ENCODE data around the gene UGGT1.

The UGGT1 gene

GRCh38 chr2:128228894-128229293 lies 137.9 kb downstream of the UGGT1 start:
- Histone ChIP-seq H3K27me3 (ENCODE audit: low read depth, low read length) (no peaks in the 10 kb centered on the region), H3K9me3 (ENCODE audit: control insufficient read depth in 1 of 2, low read length in 2 of 2) (no peaks in the 10 kb centered on the region), H3K4me3 (ENCODE audit: low read depth in 1 of 2, low read length in 2 of 2) (no peak overlapping the region), H3K4me1 (ENCODE audit: control insufficient read depth in 1 of 2, insufficient read depth in 2 of 2, low read length in 2 of 2) (peaks cover 0 to 3% of the 10 kb centered on the region in 2 donors), H3K27ac (ENCODE audit: low read length) (no peak overlapping the region), H3K36me3 (ENCODE audit: control insufficient read depth in 1 of 2, insufficient read depth in 2 of 2, low read length in 2 of 2) (no peaks in the 10 kb centered on the region)

GRCh38 chr2:128232965-128233789 lies 142.2 kb downstream of the UGGT1 start:
- H3K4me3 ChIP-seq (ENCODE audit: low read depth in 1 of 2, low read length in 2 of 2) = peak overlapping the region; percentile 62 to 93
- H3K4me1 ChIP-seq (ENCODE audit: control insufficient read depth in 1 of 2, insufficient read depth in 2 of 2, low read length in 2 of 2) = peaks cover 2 to 4% of the 10 kb centered on the region in 2 donors
- H3K36me3 ChIP-seq (ENCODE audit: control insufficient read depth in 1 of 2, insufficient read depth in 2 of 2, low read length in 2 of 2) = no peaks in the 10 kb centered on the region
- no peaks in the 10 kb centered on the region for H3K27me3 ChIP-seq (ENCODE audit: low read depth, low read length)
- no peak overlapping the region for H3K27ac ChIP-seq (ENCODE audit: low read length)
- no peaks in the 10 kb centered on the region for H3K9me3 ChIP-seq (ENCODE audit: control insufficient read depth in 1 of 2, low read length in 2 of 2)

DNA sequence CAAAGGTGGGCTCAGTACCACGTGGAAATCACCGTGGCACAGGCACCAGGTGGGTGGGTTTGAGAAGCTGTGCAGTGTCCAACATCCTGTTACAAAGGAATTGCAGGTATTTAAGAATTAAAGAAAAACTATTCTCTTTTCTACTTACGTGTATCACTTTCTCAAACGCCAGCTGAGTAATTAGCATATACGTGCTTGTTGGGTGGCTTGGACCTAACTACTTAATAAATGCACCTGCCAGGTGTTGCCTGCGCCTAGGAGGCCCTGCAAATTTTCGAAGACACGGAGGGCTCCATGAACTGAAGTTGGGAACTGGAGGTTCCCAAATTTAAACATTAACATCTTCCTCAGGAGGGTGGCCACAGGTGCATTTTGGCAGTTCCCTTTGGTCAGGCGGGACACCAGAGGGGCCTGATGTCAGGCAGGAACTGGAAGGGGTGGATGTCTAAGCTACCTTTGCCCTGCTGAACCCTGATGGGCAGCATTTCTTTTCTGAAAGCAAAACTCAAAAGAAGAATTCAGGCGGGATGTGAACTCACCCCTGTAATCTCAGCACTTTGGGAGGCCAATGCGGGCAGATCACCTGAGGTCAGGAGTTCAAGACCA lies 142.9 kb downstream of the UGGT1 start:
- Histone ChIP-seq H3K27me3 (ENCODE audit: low read depth, low read length) (no peaks in the 10 kb centered on the region), H3K4me3 (ENCODE audit: low read depth in 1 of 2, low read length in 2 of 2) (peak overlapping the region; percentile 21 to 93), H3K4me1 (ENCODE audit: control insufficient read depth in 1 of 2, insufficient read depth in 2 of 2, low read length in 2 of 2) (peaks cover 2 to 4% of the 10 kb centered on the region in 2 donors), H3K9me3 (ENCODE audit: control insufficient read depth in 1 of 2, low read length in 2 of 2) (no peaks in the 10 kb centered on the region), H3K36me3 (ENCODE audit: control insufficient read depth in 1 of 2, insufficient read depth in 2 of 2, low read length in 2 of 2) (no peaks in the 10 kb centered on the region), H3K27ac (ENCODE audit: low read length) (no peak overlapping the region)

- no peaks in the 10 kb centered on the region for H3K9me3 ChIP-seq (ENCODE audit: control insufficient read depth in 1 of 2, low read length in 2 of 2)
- no peaks in the 10 kb centered on the region for H3K36me3 ChIP-seq (ENCODE audit: control insufficient read depth in 1 of 2, insufficient read depth in 2 of 2, low read length in 2 of 2)
- H3K4me1 ChIP-seq (ENCODE audit: control insufficient read depth in 1 of 2, insufficient read depth in 2 of 2, low read length in 2 of 2) = peaks cover 2 to 4% of the 10 kb centered on the region in 2 donors
- H3K27ac ChIP-seq (ENCODE audit: low read length) = no peak overlapping the region
- no peak overlapping the region for H3K4me3 ChIP-seq (ENCODE audit: low read depth in 1 of 2, low read length in 2 of 2)
- no peaks in the 10 kb centered on the region for H3K27me3 ChIP-seq (ENCODE audit: low read depth, low read length)
These were observed 143.6 kb downstream of the UGGT1 start for GRCh38 chr2:128234613-128235012.

DNA sequence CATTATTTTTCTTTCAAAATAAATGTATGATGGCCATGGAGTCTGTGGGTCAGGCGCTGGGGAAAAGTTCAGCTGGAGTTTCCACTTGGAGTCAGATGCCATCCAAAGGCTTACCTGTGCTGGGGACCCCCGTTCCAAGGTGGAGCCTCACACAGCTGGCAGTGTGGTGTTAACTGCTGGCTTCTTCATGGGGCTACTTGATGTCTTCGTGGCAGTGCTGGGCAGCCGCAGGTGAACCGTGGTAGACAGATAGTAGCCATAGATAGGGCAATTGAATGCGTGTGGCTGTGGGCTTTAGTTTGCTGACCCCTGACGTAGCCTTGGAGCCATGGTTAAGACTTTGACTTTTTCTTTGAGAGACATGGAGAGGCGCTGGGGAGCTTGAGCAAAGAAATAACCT lies 144.6 kb downstream of the UGGT1 start:
- H3K4me3 ChIP-seq (ENCODE audit: low read depth in 1 of 2, low read length in 2 of 2) = no peak overlapping the region
- H3K27me3 ChIP-seq (ENCODE audit: low read depth, low read length) = no peaks in the 10 kb centered on the region
- peaks cover 2 to 4% of the 10 kb centered on the region in 2 donors for H3K4me1 ChIP-seq (ENCODE audit: control insufficient read depth in 1 of 2, insufficient read depth in 2 of 2, low read length in 2 of 2)
- H3K9me3 ChIP-seq (ENCODE audit: control insufficient read depth in 1 of 2, low read length in 2 of 2) = no peaks in the 10 kb centered on the region
- H3K36me3 ChIP-seq (ENCODE audit: control insufficient read depth in 1 of 2, insufficient read depth in 2 of 2, low read length in 2 of 2) = no peaks in the 10 kb centered on the region
- no peak overlapping the region for H3K27ac ChIP-seq (ENCODE audit: low read length)

GRCh38 chr2:128236491-128237035 lies 145.6 kb downstream of the UGGT1 start:
- Histone ChIP-seq H3K27ac (ENCODE audit: low read length) (no peak overlapping the region), H3K27me3 (ENCODE audit: low read depth, low read length) (no peaks in the 10 kb centered on the region)

DNA sequence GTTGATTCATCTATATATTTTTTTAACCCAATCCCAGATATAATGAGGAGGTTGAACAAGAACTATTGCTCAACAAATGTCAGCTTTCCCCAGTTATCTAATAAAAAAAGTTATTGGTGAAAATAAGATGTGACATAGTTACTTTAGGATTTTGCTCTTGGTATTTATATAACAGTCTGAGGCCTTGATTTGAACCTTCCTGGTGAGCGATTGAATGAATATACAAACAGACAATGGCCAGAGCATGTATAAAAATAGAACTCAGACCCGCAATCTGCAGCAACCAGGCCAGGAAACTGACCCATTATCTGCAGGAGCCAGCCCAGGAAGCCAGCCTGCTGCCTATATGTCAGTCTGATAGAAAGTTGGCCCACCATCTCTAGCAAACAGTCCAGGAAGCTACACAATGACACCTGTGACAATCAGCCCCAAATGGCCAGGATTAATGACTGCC lies 146.1 kb downstream of the UGGT1 start:
- H3K4me3 ChIP-seq (ENCODE audit: low read depth in 1 of 2, low read length in 2 of 2) = no peak overlapping the region
- no peaks in the 10 kb centered on the region for H3K36me3 ChIP-seq (ENCODE audit: control insufficient read depth in 1 of 2, insufficient read depth in 2 of 2, low read length in 2 of 2)
- no peak overlapping the region for H3K27ac ChIP-seq (ENCODE audit: low read length)
- no peaks in the 10 kb centered on the region for H3K27me3 ChIP-seq (ENCODE audit: low read depth, low read length)
- peaks cover 2 to 4% of the 10 kb centered on the region in 2 donors for H3K4me1 ChIP-seq (ENCODE audit: control insufficient read depth in 1 of 2, insufficient read depth in 2 of 2, low read length in 2 of 2)
- H3K9me3 ChIP-seq (ENCODE audit: control insufficient read depth in 1 of 2, low read length in 2 of 2) = no peaks in the 10 kb centered on the region

More at GRCh38 chr2:128236491-128237035, 145.6 kb downstream of the UGGT1 start:
- peaks cover 2 to 4% of the 10 kb centered on the region in 2 donors for H3K4me1 ChIP-seq (ENCODE audit: control insufficient read depth in 1 of 2, insufficient read depth in 2 of 2, low read length in 2 of 2)
- H3K4me3 ChIP-seq (ENCODE audit: low read depth in 1 of 2, low read length in 2 of 2) = no peak overlapping the region
- H3K9me3 ChIP-seq (ENCODE audit: control insufficient read depth in 1 of 2, low read length in 2 of 2) = no peaks in the 10 kb centered on the region
- H3K36me3 ChIP-seq (ENCODE audit: control insufficient read depth in 1 of 2, insufficient read depth in 2 of 2, low read length in 2 of 2) = no peaks in the 10 kb centered on the region

DNA sequence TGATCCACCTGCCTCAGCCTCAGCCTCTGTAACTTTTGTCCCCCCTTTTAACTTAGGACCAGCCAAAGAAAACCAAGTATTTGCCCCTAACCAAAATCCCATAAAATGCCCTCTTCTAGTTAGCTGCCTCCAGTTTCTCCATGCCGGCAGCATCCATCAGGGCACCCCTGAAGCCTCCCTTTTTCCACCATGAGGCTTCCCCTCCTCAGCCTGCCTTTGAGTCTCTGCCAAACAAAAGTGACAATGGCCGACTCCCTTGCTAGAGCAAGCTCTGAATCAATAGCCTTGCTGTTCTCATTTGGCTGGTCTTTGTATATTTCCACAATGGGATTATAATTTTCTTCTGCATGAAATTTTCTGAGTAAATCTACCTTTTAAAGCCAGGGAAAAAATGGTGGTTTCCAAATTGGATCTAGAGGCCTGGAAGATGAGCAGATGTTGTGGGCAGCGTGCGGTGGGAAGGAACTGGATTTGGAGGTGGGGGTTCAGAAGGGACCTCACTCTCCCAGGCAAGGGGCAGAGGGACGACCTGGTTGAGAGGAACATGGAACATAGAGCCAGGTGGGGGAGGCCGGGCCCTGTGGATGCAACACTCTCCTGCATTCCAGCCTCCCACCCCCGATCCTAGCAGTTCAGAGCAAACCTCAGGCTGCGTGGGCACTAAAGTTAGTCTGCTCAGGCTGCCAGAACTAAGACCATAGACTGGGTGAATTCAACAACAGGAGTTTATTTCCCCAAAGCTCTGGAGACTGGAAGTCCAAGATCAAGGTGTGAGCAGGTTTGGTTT lies 147.1 kb downstream of the UGGT1 start:
- no peaks in the 10 kb centered on the region for H3K27me3 ChIP-seq (ENCODE audit: low read depth, low read length)
- H3K9me3 ChIP-seq (ENCODE audit: control insufficient read depth in 1 of 2, low read length in 2 of 2) = no peaks in the 10 kb centered on the region
- no peak overlapping the region for H3K4me3 ChIP-seq (ENCODE audit: low read depth in 1 of 2, low read length in 2 of 2)
- H3K36me3 ChIP-seq (ENCODE audit: control insufficient read depth in 1 of 2, insufficient read depth in 2 of 2, low read length in 2 of 2) = no peaks in the 10 kb centered on the region
- no peak overlapping the region for H3K27ac ChIP-seq (ENCODE audit: low read length)
- H3K4me1 ChIP-seq (ENCODE audit: control insufficient read depth in 1 of 2, insufficient read depth in 2 of 2, low read length in 2 of 2) = peaks cover 2 to 4% of the 10 kb centered on the region in 2 donors

GRCh38 chr2:128241896-128242295 lies 150.9 kb downstream of the UGGT1 start:
- Histone ChIP-seq H3K27ac (ENCODE audit: low read length) (no peak overlapping the region), H3K36me3 (ENCODE audit: control insufficient read depth in 1 of 2, insufficient read depth in 2 of 2, low read length in 2 of 2) (no peaks in the 10 kb centered on the region), H3K9me3 (ENCODE audit: control insufficient read depth in 1 of 2, low read length in 2 of 2) (no peaks in the 10 kb centered on the region), H3K4me1 (ENCODE audit: control insufficient read depth in 1 of 2, insufficient read depth in 2 of 2, low read length in 2 of 2) (no peaks in the 10 kb centered on the region), H3K27me3 (ENCODE audit: low read depth, low read length) (no peaks in the 10 kb centered on the region), H3K4me3 (ENCODE audit: low read depth in 1 of 2, low read length in 2 of 2) (no peak overlapping the region)

All from muscle layer of duodenum (tissue), 2 donors.